HEK293 (cell line): ENCODE data around the gene GNG14.

Experiments used
- CTCF ChIA-PET: fragments of 350-600 bp; formaldehyde crosslinking; extraction: SDS; loops from one replicate; lab custom pipeline; 2021; ENCODE audit warnings: antibody characterized with exemption; lab: Yijun Ruan, JAX
- POLR2A ChIA-PET: fragments of 300-600 bp; formaldehyde crosslinking; extraction: SDS; loops from one replicate; lab custom pipeline; 2020; ENCODE audit warnings: antibody characterized with exemption, inconsistent platforms; lab: Yijun Ruan, JAX
- H3K27ac ChIP-seq: fragments of 200-500 bp; sonication (Bioruptor generic); 2 replicates; pipeline ENCODE4 v1.5.1; 2014; ENCODE audit warnings: low read depth, low read length, control low read depth, inconsistent platforms; ENCODE audit errors: extremely low read depth
- H3K36me3 ChIP-seq, 2 experiments: fragments of 200-500 bp in 1 of 2; sonication (Bioruptor generic) in 1 of 2; 1 replicate in 1 of 2; 2 replicates in 1 of 2; pipeline ENCODE4 v1.5.1; 2014 to 2017; ENCODE audit warnings: inconsistent platforms in 2 of 2, low read length in 2 of 2; ENCODE audit not compliant: control insufficient read depth in 2 of 2, insufficient read depth in 1 of 2
- H3K4me1 ChIP-seq: fragments of 200-500 bp; sonication (Bioruptor generic); 2 replicates; pipeline ENCODE4 v1.5.1; 2014; ENCODE audit warnings: mild to moderate bottlenecking, low read length, inconsistent platforms; ENCODE audit not compliant: control insufficient read depth, insufficient read depth
- H3K4me3 ChIP-seq: 2 replicates; pipeline ENCODE4 v1.5.1; 2011; ENCODE audit warnings: low read depth, mild to moderate bottlenecking, control low read depth, low read length, moderate library complexity
- H3K9me3 ChIP-seq: fragments of 200-500 bp; sonication (Bioruptor generic); 2 replicates; pipeline ENCODE4 v1.5.1; 2014; ENCODE audit warnings: low read depth, low read length, inconsistent platforms; ENCODE audit not compliant: control insufficient read depth, insufficient read depth
- FEZF1 ChIP-seq: fragments of 450-650 bp; formaldehyde crosslinking; IDR thresholded peaks from 2 replicates; pipeline ENCODE4 v1.5.1; 2016; ENCODE audit warnings: missing biosample characterization, missing genetic modification characterization
- KLF17 ChIP-seq: fragments of 450-650 bp; formaldehyde crosslinking; IDR thresholded peaks from 2 replicates; pipeline ENCODE4 v1.5.1; 2016; ENCODE audit warnings: missing biosample characterization, missing genetic modification characterization
- PATZ1 ChIP-seq: fragments of 450-650 bp; formaldehyde crosslinking; IDR thresholded peaks from 2 replicates; pipeline ENCODE4 v1.5.1; 2016; ENCODE audit warnings: missing biosample characterization, missing genetic modification characterization
- PRDM10 ChIP-seq: fragments of 450-650 bp; formaldehyde crosslinking; IDR thresholded peaks from 2 replicates; pipeline ENCODE4 v1.5.1; 2016; ENCODE audit warnings: missing biosample characterization, missing genetic modification characterization
- PRDM6 ChIP-seq: fragments of 450-650 bp; formaldehyde crosslinking; IDR thresholded peaks from 2 replicates; pipeline ENCODE4 v1.5.1; 2017; ENCODE audit warnings: missing biosample characterization, missing genetic modification characterization
- SP3 ChIP-seq: fragments of 450-650 bp; formaldehyde crosslinking; IDR thresholded peaks from 2 replicates; pipeline ENCODE4 v1.5.1; 2016; ENCODE audit warnings: missing biosample characterization, missing genetic modification characterization
- ZBTB10 ChIP-seq: fragments of 450-650 bp; formaldehyde crosslinking; IDR thresholded peaks from 2 replicates; pipeline ENCODE4 v1.5.1; 2016; ENCODE audit warnings: missing biosample characterization, missing genetic modification characterization
- ZBTB20 ChIP-seq: fragments of 450-650 bp; formaldehyde crosslinking; IDR thresholded peaks from 2 replicates; pipeline ENCODE4 v1.5.1; 2016; ENCODE audit warnings: missing biosample characterization, missing genetic modification characterization
- ZBTB26 ChIP-seq: fragments of 450-650 bp; formaldehyde crosslinking; optimal IDR thresholded peaks from 2 replicates; pipeline ENCODE3; 2016; ENCODE audit warnings: missing biosample characterization, mild to moderate bottlenecking, missing genetic modification characterization
- ZBTB44 ChIP-seq: fragments of 450-650 bp; IDR thresholded peaks from 2 replicates; pipeline ENCODE4 v1.5.1; 2018; ENCODE audit warnings: missing biosample characterization, mild to moderate bottlenecking, missing genetic modification characterization
- ZBTB8A ChIP-seq: fragments of 450-650 bp; formaldehyde crosslinking; IDR thresholded peaks from 2 replicates; pipeline ENCODE4 v1.5.1; 2016; ENCODE audit warnings: missing biosample characterization, missing genetic modification characterization
- ZNF302 ChIP-seq: fragments of 450-650 bp; formaldehyde crosslinking; IDR thresholded peaks from 2 replicates; pipeline ENCODE4 v1.5.1; 2016; ENCODE audit warnings: missing biosample characterization, missing genetic modification characterization, low read depth
- ZNF335 ChIP-seq: fragments of 450-650 bp; formaldehyde crosslinking; conservative IDR thresholded peaks from 2 replicates; pipeline ENCODE4 v1.5.1; 2016; ENCODE audit warnings: missing biosample characterization, missing genetic modification characterization
- ZNF341 ChIP-seq: fragments of 450-650 bp; formaldehyde crosslinking; IDR thresholded peaks from 2 replicates; pipeline ENCODE4; 2016; ENCODE audit warnings: low read depth, missing biosample characterization, missing genetic modification characterization
- ZNF501 ChIP-seq: fragments of 450-650 bp; formaldehyde crosslinking; IDR thresholded peaks from 2 replicates; pipeline ENCODE4 v1.5.1; 2016; ENCODE audit warnings: missing biosample characterization, missing genetic modification characterization
- ZNF585B ChIP-seq: fragments of 450-650 bp; formaldehyde crosslinking; IDR thresholded peaks from 2 replicates; pipeline ENCODE4 v1.5.1; 2016; ENCODE audit warnings: missing biosample characterization, missing genetic modification characterization
- ZNF692 ChIP-seq: fragments of 450-650 bp; formaldehyde crosslinking; IDR thresholded peaks from 2 replicates; pipeline ENCODE4 v1.5.1; 2016; ENCODE audit warnings: missing biosample characterization, missing genetic modification characterization
- ZNF76 ChIP-seq: fragments of 450-650 bp; formaldehyde crosslinking; IDR thresholded peaks from 2 replicates; pipeline ENCODE4; 2016; ENCODE audit warnings: low read depth, missing biosample characterization, missing genetic modification characterization, borderline replicate concordance
- ZNF776 ChIP-seq: fragments of 450-650 bp; formaldehyde crosslinking; IDR thresholded peaks from 2 replicates; pipeline ENCODE4 v1.5.0; 2017; ENCODE audit warnings: missing biosample characterization, missing genetic modification characterization, borderline replicate concordance

Gene GNG14

GRCh38 chr19:12723641-12724426 lies 36.0 kb downstream of the GNG14 start, which contains the start of gene TNPO2:
Gene TNPO2 (minus strand): TSS chr19:12723932. CDS start chr19:12720977, 2,955 bp downstream.
- H3K9me3 ChIP-seq = no peaks in the 10 kb centered on the region
- peak within 1 kb of the TSS; percentile 79 for H3K4me3 ChIP-seq
- H3K27ac ChIP-seq = peak within 1 kb of the TSS; percentile 97
- no peaks in the 10 kb centered on the region for H3K4me1 ChIP-seq
- peaks cover 9 to 28% of the 10 kb centered on the region in 2 experiments; a peak in 2 of 3 replicates for H3K36me3 ChIP-seq
- ChIA-PET CTCF (interaction anchor here (0.6 to 3.3 kb wide), 11 partner anchors 10 to 327 kb away, joined by 3 to 19 read pairs (median 3); partner anchors contain the start of genes GET3 and TRIR), POLR2A (interaction anchor here (0.7 to 5.1 kb wide), 3 partner anchors 11 to 29 kb away, joined by 3 to 89 read pairs (median 19); partner anchors contain the start of genes FBXW9, GET3 and TRIR)
- TF ChIP-seq KLF17 (0 out of 2 replicates have a peak, but pooled peaks have one; percentile 33), ZNF76 (tag by site-specific recombination) (peak; percentile 93), PRDM6 (tag by site-specific recombination) (no peak), ZNF302 (no peak), ZBTB8A (tag by site-specific recombination) (no peak), PRDM10 (tag by site-specific recombination) (peak; percentile 81), ZBTB26 (tag by site-specific recombination) (peak; percentile 35), ZNF341 (tag by site-specific recombination) (peak; percentile 87; the same call in 1 of the 2 replicates), ZNF501 (no peak), ZNF335 (tag by site-specific recombination) (peak; percentile 92), ZNF776 (tag by site-specific recombination) (no peak), ZBTB10 (tag by site-specific recombination) (peak; percentile 87), ZBTB20 (peak; percentile 67), ZNF585B (no peak), SP3 (peak; percentile 49; the same call in 1 of the 2 replicates), PATZ1 (peak; percentile 36; the same call in 1 of the 2 replicates), ZNF692 (tag by site-specific recombination) (no peak), ZBTB44 (tag by site-specific recombination) (no peak), FEZF1 (peak; percentile 9; the same call in 1 of the 2 replicates)
